Vagina (tissue), 2 donors: ENCODE data around the gene NHERF1. TPM values are rescaled to one million over a fixed set of nuclear protein-coding genes. Genes with fewer than 3 reads are reported as not detected.
A peak's percentile ranks its signal among the peaks of the same experiment; 100 is the strongest.

Experiments
- DNase-seq, 2 donors: peaks; one replicate each; pipeline ENCODE4 v3.0.0-alpha.2; 2017; ENCODE audit errors: extremely low spot score in 2 of 2
- H3K27ac ChIP-seq: fragments of 200-600 bp; sonication (generic); one replicate; pipeline ENCODE4 v1.5.1; 2019
- H3K27me3 ChIP-seq: fragments of 200-600 bp; sonication (generic); one replicate; pipeline ENCODE4 v1.5.1; 2019
- H3K36me3 ChIP-seq, 2 donors: fragments of 200-600 bp; sonication (generic); one replicate each; pipeline ENCODE4 v1.5.1; 2017 to 2019
- H3K4me1 ChIP-seq: fragments of 200-600 bp; sonication (generic); one replicate; pipeline ENCODE4 v1.5.1; 2019
- H3K4me3 ChIP-seq, 2 donors: fragments of 200-600 bp; sonication (generic); 1 replicate in 1 of 2; 2 replicates in 1 of 2; pipeline ENCODE4 v1.5.1; 2016 to 2019
- H3K9me3 ChIP-seq: fragments of 200-600 bp; sonication (generic); one replicate; pipeline ENCODE4 v1.5.1; 2019
- CTCF ChIP-seq, 3 experiments: fragments of 450-650 bp in 2 of 3; fragments of 200-600 bp in 1 of 3; sonication (generic) in 1 of 3; IDR thresholded peaks; one replicate each; pipeline ENCODE4 v1.5.1; 2017 to 2019; ENCODE audit warnings: antibody characterized with exemption in 3 of 3, mild to moderate bottlenecking in 2 of 3, moderate library complexity in 2 of 3
- POLR2A ChIP-seq, 2 donors: fragments of 450-650 bp; IDR thresholded peaks; one replicate each; pipeline ENCODE4 v1.6.1; 2017; ENCODE audit warnings: antibody characterized with exemption in 2 of 2, mild to moderate bottlenecking in 2 of 2, moderate library complexity in 2 of 2
- POLR2AphosphoS5 ChIP-seq, 2 donors: sonication (generic); formaldehyde crosslinking; IDR thresholded peaks; one replicate each; pipeline ENCODE4 v1.9.0; 2017; ENCODE audit warnings: antibody characterized with exemption in 2 of 2, mild to moderate bottlenecking in 2 of 2, low read depth in 1 of 2; ENCODE audit not compliant: insufficient read depth in 1 of 2
- intact Hi-C: fragments of 100-400 bp; cut with DNase I; formaldehyde crosslinking; loops from one replicate; pipeline ENCODE4 v1.15.1; 2023
- microRNA-seq: library from miRNA; unstranded; fragments of <30 nt; microRNA quantifications from one replicate; pipeline ENCODE4, GENCODE V29; 2017; ENCODE audit warnings: borderline number of aligned reads, borderline replicate concordance
- total RNA-seq: library from RNA; depleted of rRNA; stranded (reverse); fragments of >200 nt; gene quantifications from one replicate; pipeline ENCODE4 v1.2.3, GENCODE V29; 2016

Gene NHERF1
- total RNA-seq, 1 donor from 2014 or later, result 57.2 TPM

- Histone ChIP-seq H3K27ac (no peak overlapping the region), H3K36me3 (no peaks in the 10 kb centered on the region), H3K4me3 (no peak overlapping the region), H3K9me3 (no peaks in the 10 kb centered on the region), H3K27me3 (no peaks in the 10 kb centered on the region), H3K4me1 (no peaks in the 10 kb centered on the region)
- intact Hi-C loops, result no loop called here
- no peak for DNase-seq
- TF ChIP-seq POLR2A (IDR thresholded peaks at IDR 0.05), result no peak
- TF ChIP-seq POLR2AphosphoS5 (IDR thresholded peaks at IDR 0.05; ENCODE audit: insufficient read depth in 1 of 2, low read depth in 1 of 2), result no peak
- TF ChIP-seq CTCF (IDR thresholded peaks at IDR 0.05), result no peak
Measured at GRCh38 chr17:74815550-74816370, 67.3 kb downstream of the NHERF1 start.

DNA sequence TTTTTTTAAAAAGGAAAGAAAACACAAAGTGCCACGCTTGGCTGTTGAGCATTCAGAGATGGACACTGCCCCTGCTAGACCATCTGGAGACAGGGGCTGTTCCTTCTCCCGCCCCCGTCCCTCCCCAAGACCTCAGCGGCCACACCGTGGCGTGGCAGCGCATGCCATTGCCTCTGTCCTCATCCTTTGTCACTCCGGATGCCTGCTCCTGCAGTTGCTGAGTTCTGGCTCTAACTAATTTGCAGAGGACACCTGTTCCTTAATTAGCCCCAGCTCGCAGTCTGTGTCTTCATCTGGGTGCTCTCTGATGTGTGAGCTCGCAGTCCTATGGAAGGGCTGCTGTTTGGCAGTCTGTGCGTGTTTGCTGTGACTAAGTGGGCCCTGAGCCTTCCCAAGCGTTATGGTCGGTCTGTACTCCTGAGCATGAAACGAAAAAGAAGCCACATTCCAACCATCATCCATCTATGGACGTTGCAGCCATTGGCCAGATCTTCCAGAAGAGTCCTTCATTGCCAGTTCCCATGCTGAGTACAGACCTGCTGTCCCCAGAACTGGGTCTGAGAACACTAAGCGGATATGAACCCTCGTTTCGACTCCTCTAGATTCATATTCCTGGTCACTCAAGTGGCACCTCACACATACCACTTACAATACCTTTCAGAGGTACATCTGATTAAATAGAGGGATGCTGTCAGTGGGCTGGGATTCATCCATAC is 68.6 kb downstream of the NHERF1 start:
- no peaks in the 10 kb centered on the region for H3K36me3 ChIP-seq
- TF ChIP-seq POLR2A (IDR thresholded peaks at IDR 0.05) (no peak), POLR2AphosphoS5 (IDR thresholded peaks at IDR 0.05; ENCODE audit: insufficient read depth in 1 of 2, low read depth in 1 of 2) (no peak), CTCF (IDR thresholded peaks at IDR 0.05) (no peak)
- no peak for DNase-seq
- no peaks in the 10 kb centered on the region for H3K27me3 ChIP-seq
- no peak overlapping the region for H3K4me3 ChIP-seq
- H3K4me1 ChIP-seq, result no peaks in the 10 kb centered on the region
- no peaks in the 10 kb centered on the region for H3K9me3 ChIP-seq
- H3K27ac ChIP-seq, result no peak overlapping the region
- intact Hi-C loops, result no loop called here

GRCh38 chr17:74818291-74818938 is 70.0 kb downstream of the NHERF1 start:
- no peaks in the 10 kb centered on the region for H3K9me3 ChIP-seq

More at GRCh38 chr17:74818291-74818938, 70.0 kb downstream of the NHERF1 start:
- DNase-seq, result no peak
- Histone ChIP-seq H3K36me3 (no peaks in the 10 kb centered on the region), H3K27me3 (no peaks in the 10 kb centered on the region), H3K27ac (no peak overlapping the region), H3K4me1 (no peaks in the 10 kb centered on the region), H3K4me3 (no peak overlapping the region)
- intact Hi-C loops, result no loop called here
- TF ChIP-seq POLR2AphosphoS5 (IDR thresholded peaks at IDR 0.05; ENCODE audit: insufficient read depth in 1 of 2, low read depth in 1 of 2) (no peak), CTCF (IDR thresholded peaks at IDR 0.05) (no peak), POLR2A (IDR thresholded peaks at IDR 0.05) (no peak)

Small RNA genes within 50 kb of the gene (microRNA-seq; reads per million reads assigned to microRNA genes)
- gene MIR3615, result 76.6 reads per million, percentile 48 among the genes with 10 or more reads in this experiment

Other genes with a start within 250 kb of the NHERF1 start
- gene CD300LB, start 217.2 kb upstream of the NHERF1 start, total RNA-seq, result 0.25 TPM
- gene CD300C, start 202.5 kb upstream of the NHERF1 start, total RNA-seq, result not detected
- gene CD300H, start 181.1 kb upstream of the NHERF1 start, total RNA-seq, result not detected
- gene CD300LD, start 156.3 kb upstream of the NHERF1 start, total RNA-seq, result not detected
- 0.98 TPM for gene CD300E, start 124.9 kb upstream of the NHERF1 start, total RNA-seq
- 0.49 TPM for gene CD300LF, start 35.7 kb upstream of the NHERF1 start, total RNA-seq
- gene RAB37, start 11.4 kb upstream of the NHERF1 start, total RNA-seq, result 7.1 TPM
- gene NAT9, start 27.7 kb downstream of the NHERF1 start, total RNA-seq, result 28.5 TPM
- not detected for gene GRIN2C, start 111.3 kb downstream of the NHERF1 start, total RNA-seq
- gene FDXR, start 124.4 kb downstream of the NHERF1 start, total RNA-seq, result 16.0 TPM
- 1.5 TPM for gene FADS6, start 145.0 kb downstream of the NHERF1 start, total RNA-seq
- gene USH1G, start 174.6 kb downstream of the NHERF1 start, total RNA-seq, result 0.49 TPM
- not detected for gene OTOP2, start 175.6 kb downstream of the NHERF1 start, total RNA-seq
- 0.74 TPM for gene OTOP3, start 187.3 kb downstream of the NHERF1 start, total RNA-seq
- 13.0 TPM for gene HID1, start 224.1 kb downstream of the NHERF1 start, total RNA-seq
- gene CDR2L, start 239.0 kb downstream of the NHERF1 start, total RNA-seq, result 13.5 TPM